Measurements from ENCODE around the gene EXOC4. TPM values are rescaled to one million over a fixed set of nuclear protein-coding genes. Genes with fewer than 3 reads are reported as not detected.

EXOC4 gene
- total and polyA plus RNA-seq, 2 donors (not counting 3 experiments of a cell fraction or from before 2014, with no cell fraction given) = 20.3 to 73.1 TPM

DNA sequence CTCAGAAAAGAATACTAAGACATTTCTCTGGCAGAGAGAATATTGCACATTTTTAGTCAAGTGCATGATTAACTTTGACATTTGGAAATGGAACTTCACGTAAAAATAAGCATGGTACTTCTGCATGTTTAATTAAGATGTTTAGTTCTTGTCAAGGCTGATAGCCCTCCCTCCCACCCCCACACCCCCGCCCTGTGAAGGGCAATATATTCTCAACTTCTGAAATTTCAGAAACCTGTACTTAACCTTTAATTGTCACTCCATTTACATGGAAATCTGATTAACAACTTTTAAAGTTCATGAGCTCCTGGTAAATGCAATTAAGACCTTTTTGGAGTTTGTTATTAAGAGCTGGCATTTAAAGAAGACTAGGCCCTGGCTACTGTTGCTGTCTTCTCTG is 205.8 kb downstream of the EXOC4 start:
- Histone ChIP-seq H3K27me3 (ENCODE audit: control insufficient read depth in 2 of 2, insufficient read depth in 2 of 2, low read length in 2 of 2) (no peaks in the 10 kb centered on the region), H3K9me3 (replicated peaks; ENCODE audit: control insufficient read depth, insufficient read depth, low read length) (no peaks in the 10 kb centered on the region), H4K20me1 (replicated peaks; ENCODE audit: control insufficient read depth, extremely low read depth, insufficient read depth, low read length) (peaks cover 2% of the 10 kb centered on the region), H3K79me2 (ENCODE audit: control insufficient read depth, insufficient read depth, low read length) (no peaks in the 10 kb centered on the region), H3K4me3 (replicated peaks in 1 of 3; ENCODE audit: insufficient read depth in 1 of 3, low read depth in 1 of 3, low read length in 3 of 3) (no peak overlapping the region), H2AFZ (ENCODE audit: low read depth, low read length) (no peak overlapping the region), H3K36me3 (ENCODE audit: control insufficient read depth in 2 of 2, extremely low read depth in 1 of 2, insufficient read depth in 2 of 2, low read length in 2 of 2) (no peaks in the 10 kb centered on the region), H3K4me2 (ENCODE audit: insufficient read depth, low read length) (no peak overlapping the region), H3K9ac (replicated peaks; ENCODE audit: extremely low read depth, insufficient read depth, low read length) (no peak overlapping the region), H3K27ac (ENCODE audit: insufficient read depth, low read depth, low read length) (no peak overlapping the region), H3K9me1 (replicated peaks; ENCODE audit: control insufficient read depth, extremely low read depth, insufficient read depth, low read length) (no peaks in the 10 kb centered on the region), H3K4me1 (ENCODE audit: control insufficient read depth, extremely low read depth, insufficient read depth, low read length) (no peaks in the 10 kb centered on the region)
- FAIRE-seq = no peak
- BruUV-seq (replicated peaks) = no TSS peak
- no peak for DNase-seq (ENCODE audit: low read depth, low spot score)
- intact Hi-C loops (cut with micrococcal nuclease) = no loop called here
- POLR2A ChIA-PET = no interaction called here
- dilution Hi-C loops (cut with MboI; ENCODE audit: extremely low pct_ligation_motif_present, low sequenced_read_pairs) = no loop called here
- CTCF ChIA-PET = no interaction called here
- TF ChIP-seq FOS (IDR thresholded peaks at IDR 0.05; ENCODE audit: borderline replicate concordance, insufficient read depth, low read length) (no peak), MAX (IDR thresholded peaks at IDR 0.05; ENCODE audit: insufficient read depth, insufficient read length) (no peak), GATA2 (IDR thresholded peaks at IDR 0.05; ENCODE audit: insufficient read depth, insufficient read length, low read depth, low read length) (no peak), MYC (IDR thresholded peaks at IDR 0.05; ENCODE audit: low read depth, low read length) (no peak), POLR2AphosphoS5 (IDR thresholded peaks at IDR 0.05; ENCODE audit: insufficient read depth, low read depth, low read length) (no peak), EZH2 (IDR thresholded peaks at IDR 0.05; ENCODE audit: borderline replicate concordance, low read depth, low read length, severe bottlenecking) (no peak), POLR2A (IDR thresholded peaks at IDR 0.05; ENCODE audit: low read depth, low read length) (no peak), JUN (IDR thresholded peaks at IDR 0.05; ENCODE audit: borderline replicate concordance, insufficient read depth, insufficient read length, low read depth) (no peak)
- TF ChIP-seq, protein P1, sequence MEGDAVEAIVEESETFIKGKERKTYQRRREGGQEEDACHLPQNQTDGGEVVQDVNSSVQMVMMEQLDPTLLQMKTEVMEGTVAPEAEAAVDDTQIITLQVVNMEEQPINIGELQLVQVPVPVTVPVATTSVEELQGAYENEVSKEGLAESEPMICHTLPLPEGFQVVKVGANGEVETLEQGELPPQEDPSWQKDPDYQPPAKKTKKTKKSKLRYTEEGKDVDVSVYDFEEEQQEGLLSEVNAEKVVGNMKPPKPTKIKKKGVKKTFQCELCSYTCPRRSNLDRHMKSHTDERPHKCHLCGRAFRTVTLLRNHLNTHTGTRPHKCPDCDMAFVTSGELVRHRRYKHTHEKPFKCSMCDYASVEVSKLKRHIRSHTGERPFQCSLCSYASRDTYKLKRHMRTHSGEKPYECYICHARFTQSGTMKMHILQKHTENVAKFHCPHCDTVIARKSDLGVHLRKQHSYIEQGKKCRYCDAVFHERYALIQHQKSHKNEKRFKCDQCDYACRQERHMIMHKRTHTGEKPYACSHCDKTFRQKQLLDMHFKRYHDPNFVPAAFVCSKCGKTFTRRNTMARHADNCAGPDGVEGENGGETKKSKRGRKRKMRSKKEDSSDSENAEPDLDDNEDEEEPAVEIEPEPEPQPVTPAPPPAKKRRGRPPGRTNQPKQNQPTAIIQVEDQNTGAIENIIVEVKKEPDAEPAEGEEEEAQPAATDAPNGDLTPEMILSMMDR (IDR thresholded peaks at IDR 0.05; ENCODE audit: extremely low read depth in 1 of 2, insufficient read depth in 1 of 2, low read depth in 1 of 2, low read length in 2 of 2) = no peak
